ENCODE data around the gene SIGLEC8. TPM values are rescaled to one million over a fixed set of nuclear protein-coding genes. Genes with fewer than 3 reads are reported as not detected.
"Not testable (repeated sequence)": the region's sequence is repeated elsewhere in the genome, so short reads cannot be mapped to it uniquely, and the experiment has no call there.

Gene SIGLEC8
- not detected for total RNA-seq
- not detected for polyA plus RNA-seq
- total RNA-seq = 0 reads per million in 6 experiments

DNA sequence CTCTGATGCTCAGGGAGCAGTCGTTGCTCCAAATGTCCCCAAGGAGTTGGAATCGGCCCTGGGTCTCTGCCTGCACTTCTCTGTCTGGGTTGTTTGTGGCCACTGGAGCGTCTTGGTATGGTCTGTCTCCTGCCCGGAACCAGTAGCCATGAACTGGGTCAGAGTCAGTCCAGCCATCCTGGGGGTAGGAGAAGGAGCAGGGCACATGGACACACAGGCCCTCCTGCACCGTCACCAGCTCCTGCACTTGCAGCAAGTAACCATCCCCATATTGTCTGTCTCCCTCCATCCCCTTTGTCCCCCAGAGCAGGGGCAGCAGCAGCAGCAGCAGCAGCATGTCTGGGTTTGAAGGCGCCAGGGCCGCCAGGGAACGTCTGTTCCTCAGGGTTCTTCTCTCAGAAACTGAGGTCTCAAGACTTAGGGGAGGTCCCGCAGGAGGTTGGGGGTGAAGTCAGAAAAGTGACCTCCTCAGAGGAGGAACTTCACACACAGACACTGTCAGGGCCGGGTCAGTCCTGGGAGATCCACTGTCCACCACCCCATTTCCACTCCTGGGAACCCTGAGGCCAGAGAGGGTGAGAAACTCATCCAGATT lies at the start of gene SIGLEC8:
TSS of gene SIGLEC8 (minus strand) at position 404 of the 595 bp plus-strand sequence. CDS start at position 337, 67 bp downstream.
- no peak within 1 kb of the TSS for H3K27ac Mint-ChIP-seq
- POLR2A ChIA-PET = no interaction called here
- peaks cover 0 to 10% (median 4%) of the 10 kb centered on the region in 4 donors for H3K4me1 Mint-ChIP-seq
- ATAC-seq (no peak), DNase-seq (no peak)
- H3K36me3 Mint-ChIP-seq = no peaks in the 10 kb centered on the region
- H3K4me3 Mint-ChIP-seq = no peak within 1 kb of the TSS
- H3K9me3 Mint-ChIP-seq = peaks cover 0 to 2% (median 0%) of the 10 kb centered on the region in 9 donors
- peaks cover 8 to 43% (median 26%) of the 10 kb centered on the region in 5 donors for H3K27me3 Mint-ChIP-seq

DNA sequence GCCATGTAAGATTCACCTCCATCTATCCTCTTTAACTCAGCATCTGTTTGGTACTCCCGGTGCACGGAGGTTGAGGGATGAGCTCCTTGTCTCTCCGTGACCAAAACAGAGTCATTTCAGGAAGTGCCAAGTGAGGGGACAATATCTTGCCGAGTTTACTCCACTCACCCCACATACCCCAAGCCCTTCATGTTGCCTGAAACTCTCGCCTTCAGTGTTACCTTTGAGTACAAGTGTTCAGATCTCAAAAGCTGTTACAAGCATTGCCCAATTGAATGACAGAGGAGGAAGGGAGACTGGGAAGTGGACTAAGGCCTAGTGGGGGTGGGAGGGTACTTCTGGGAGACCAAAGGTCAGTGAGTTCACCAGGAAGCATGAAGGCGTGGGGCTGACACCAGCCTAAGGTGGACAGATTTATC lies 49.4 kb upstream of the SIGLEC8 start:
- no peak overlapping the region for H3K27ac Mint-ChIP-seq
- peaks cover 0 to 18% (median 7%) of the 10 kb centered on the region in 9 donors for H3K9me3 Mint-ChIP-seq
- H3K4me1 Mint-ChIP-seq = peaks cover 0 to 5% (median 0%) of the 10 kb centered on the region in 4 donors
- DNase-seq (no peak), ATAC-seq (no peak)
- peaks cover 0 to 7% (median 0%) of the 10 kb centered on the region in 3 donors for H3K36me3 Mint-ChIP-seq
- H3K4me3 Mint-ChIP-seq = no peak overlapping the region
- POLR2A ChIA-PET = no interaction called here
- H3K27me3 Mint-ChIP-seq = peaks cover 7 to 25% (median 21%) of the 10 kb centered on the region in 5 donors

DNA sequence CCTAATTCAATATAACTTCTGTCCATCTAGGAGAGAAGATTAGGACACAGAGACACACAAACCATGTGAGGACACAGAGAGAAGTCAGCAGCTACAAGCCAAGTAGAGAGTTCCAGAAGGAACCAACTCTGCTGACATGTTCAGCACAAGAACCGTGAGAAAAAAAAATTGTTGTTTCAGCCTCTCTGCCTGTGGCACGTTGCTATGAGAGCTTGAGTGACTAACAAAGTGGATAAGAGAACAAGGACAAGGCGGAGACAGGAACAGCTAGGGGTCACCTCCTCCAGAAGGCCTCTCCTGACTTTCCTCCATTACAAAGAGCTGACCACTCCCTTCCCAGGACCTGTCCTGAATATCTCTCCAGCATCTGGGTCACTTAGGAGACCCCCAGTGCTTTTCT lies 48.9 kb upstream of the SIGLEC8 start:
- ATAC-seq (no peak), DNase-seq (peak in 1 of 10 donors; percentile 4)
- H3K9me3 Mint-ChIP-seq = peaks cover 0 to 18% (median 7%) of the 10 kb centered on the region in 9 donors
- peaks cover 0 to 5% (median 0%) of the 10 kb centered on the region in 4 donors for H3K4me1 Mint-ChIP-seq
- POLR2A ChIA-PET = no interaction called here
- H3K36me3 Mint-ChIP-seq = peaks cover 0 to 7% (median 0%) of the 10 kb centered on the region in 3 donors
- H3K27ac Mint-ChIP-seq = no peak overlapping the region
- no peak overlapping the region for H3K4me3 Mint-ChIP-seq
- H3K27me3 Mint-ChIP-seq = peaks cover 5 to 25% (median 21%) of the 10 kb centered on the region in 5 donors

DNA sequence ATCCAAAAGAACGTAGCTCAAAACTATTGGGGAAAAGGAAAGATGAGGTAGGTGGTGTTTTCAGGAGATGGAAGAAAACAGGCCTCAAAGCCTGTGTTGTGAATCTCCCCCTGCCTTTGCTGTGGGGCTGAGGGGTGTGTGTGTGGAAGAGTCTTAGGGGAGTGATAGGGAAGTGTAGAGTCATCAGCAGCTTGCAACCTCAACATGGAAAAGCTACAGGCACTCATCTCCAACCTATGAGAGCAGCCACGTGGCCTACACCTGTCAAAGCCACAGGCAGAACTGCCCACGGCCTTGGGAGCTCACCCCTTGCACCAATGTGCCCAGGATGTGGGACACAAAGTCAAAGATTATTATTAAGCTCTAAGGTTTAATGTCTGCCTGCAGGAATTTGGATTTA lies 47.6 kb upstream of the SIGLEC8 start:
- Mint-ChIP-seq H3K4me3 (no peak overlapping the region), H3K27ac (no peak overlapping the region), H3K36me3 (peaks cover 0 to 7% (median 0%) of the 10 kb centered on the region in 3 donors), H3K27me3 (peaks cover 3 to 17% (median 11%) of the 10 kb centered on the region in 5 donors), H3K9me3 (peaks cover 0 to 18% (median 7%) of the 10 kb centered on the region in 9 donors), H3K4me1 (peaks cover 4 to 16% (median 8%) of the 10 kb centered on the region in 4 donors)
- POLR2A ChIA-PET = no interaction called here
- no peak for DNase-seq
- ATAC-seq = no peak

DNA sequence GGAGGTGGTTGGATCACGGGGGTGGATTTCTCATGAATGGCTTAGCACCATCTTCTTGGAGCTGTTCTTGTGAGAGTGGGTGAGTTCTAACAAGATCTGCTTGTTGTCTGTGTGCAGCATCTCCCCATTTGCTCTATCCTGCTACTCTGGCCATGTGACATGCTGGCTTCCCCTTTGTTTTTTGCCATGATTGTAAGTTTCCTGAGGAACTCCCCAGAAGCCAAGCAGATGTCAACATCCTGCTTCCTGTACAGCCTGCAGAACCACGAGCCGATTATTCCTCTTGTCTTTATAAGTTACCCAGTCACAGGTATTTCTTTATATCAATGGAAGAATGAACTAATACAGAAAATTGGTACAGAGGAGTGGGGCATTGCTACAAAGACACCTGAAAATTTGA lies 45.6 kb upstream of the SIGLEC8 start:
- Mint-ChIP-seq H3K27me3 (peaks cover 0 to 10% (median 6%) of the 10 kb centered on the region in 5 donors), H3K4me1 (peaks cover 4 to 16% (median 8%) of the 10 kb centered on the region in 4 donors), H3K9me3 (peaks cover 0 to 18% (median 7%) of the 10 kb centered on the region in 9 donors), H3K27ac (no peak overlapping the region), H3K4me3 (no peak overlapping the region), H3K36me3 (peaks cover 0 to 7% (median 0%) of the 10 kb centered on the region in 3 donors)
- no peak for DNase-seq
- ATAC-seq = no peak
- POLR2A ChIA-PET = no interaction called here

DNA sequence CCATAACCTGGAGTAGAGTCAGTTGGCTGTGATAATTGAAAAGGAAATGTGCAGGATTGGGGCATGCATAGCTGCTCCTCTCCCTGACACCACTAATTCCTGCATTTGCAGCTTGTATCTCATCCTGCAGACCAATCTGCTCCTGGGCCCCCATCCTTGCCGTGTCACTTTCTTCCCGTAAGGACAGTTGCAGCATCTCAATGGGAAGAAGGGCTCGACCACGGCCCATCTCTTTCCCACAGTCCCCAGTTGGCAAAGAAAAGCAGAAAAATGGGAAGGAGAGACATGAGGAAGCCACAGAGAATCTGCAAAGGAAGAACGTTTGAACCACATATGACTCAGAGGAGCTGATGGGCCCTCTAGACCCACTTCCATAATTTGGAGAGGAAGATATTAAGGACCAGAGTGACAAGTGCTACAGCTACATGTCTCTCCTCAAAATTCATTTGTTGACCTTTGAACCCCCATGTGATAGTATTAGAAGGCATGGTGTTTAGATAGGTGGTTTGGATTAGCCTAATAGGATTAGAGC lies 45.1 kb upstream of the SIGLEC8 start:
- peaks cover 0 to 7% (median 0%) of the 10 kb centered on the region in 3 donors for H3K36me3 Mint-ChIP-seq
- POLR2A ChIA-PET = no interaction called here

DNA sequence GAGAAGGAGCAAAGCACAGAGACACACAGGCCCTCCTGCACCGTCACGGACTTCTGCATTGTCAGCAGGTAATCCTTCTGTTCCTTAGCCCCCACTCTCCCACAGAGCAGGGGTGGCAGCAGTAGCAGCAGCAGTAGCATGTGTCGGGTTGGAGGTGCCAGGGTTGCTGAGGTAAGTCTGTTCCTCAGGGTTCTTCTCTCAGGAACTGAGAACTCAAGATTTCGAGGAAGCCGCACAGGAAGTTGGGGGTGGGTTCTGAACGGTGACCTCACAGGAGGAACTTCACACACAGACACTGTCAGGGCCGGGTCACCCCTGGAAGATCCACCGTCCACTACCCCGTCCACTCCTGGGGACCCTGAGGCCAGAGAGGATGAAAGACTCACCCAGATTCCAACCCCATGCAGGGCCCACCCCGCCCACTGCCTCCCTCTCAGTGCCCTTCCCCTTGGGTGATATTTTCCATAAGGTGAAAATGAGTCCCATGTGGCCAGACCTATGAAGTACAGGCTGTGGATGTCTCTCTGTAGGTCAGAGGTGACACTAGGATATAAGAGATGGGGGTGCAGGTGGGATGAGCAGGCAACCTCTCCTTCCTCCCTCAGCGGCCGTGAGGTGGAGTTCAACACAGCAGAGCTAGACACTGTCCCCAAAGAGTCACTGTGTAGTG lies 43.5 kb upstream of the SIGLEC8 start, which contains the start of gene SIGLEC12:
TSS of gene SIGLEC12 (minus strand) at position 207 of the 670 bp plus-strand sequence. CDS start at position 140, 67 bp downstream.
- ATAC-seq (no peak), DNase-seq (no peak)
- Mint-ChIP-seq H3K27ac (peak within 1 kb of the TSS in 1 of 10 donors; percentile 53), H3K9me3 (peaks cover 0 to 18% (median 7%) of the 10 kb centered on the region in 9 donors), H3K36me3 (peaks cover 0 to 7% (median 0%) of the 10 kb centered on the region in 3 donors), H3K4me1 (peaks cover 4 to 16% (median 8%) of the 10 kb centered on the region in 4 donors), H3K4me3 (no peak within 1 kb of the TSS), H3K27me3 (peaks cover 2 to 13% (median 4%) of the 10 kb centered on the region in 5 donors)
- POLR2A ChIA-PET = no interaction called here

More for the DNA sequence above, 45.1 kb upstream of the SIGLEC8 start:
- Mint-ChIP-seq H3K27ac (no peak overlapping the region), H3K4me1 (peaks cover 4 to 16% (median 8%) of the 10 kb centered on the region in 4 donors), H3K4me3 (no peak overlapping the region), H3K9me3 (peaks cover 0 to 18% (median 7%) of the 10 kb centered on the region in 9 donors), H3K27me3 (peaks cover 2 to 12% (median 5%) of the 10 kb centered on the region in 5 donors)
- ATAC-seq = no peak
- DNase-seq = no peak

DNA sequence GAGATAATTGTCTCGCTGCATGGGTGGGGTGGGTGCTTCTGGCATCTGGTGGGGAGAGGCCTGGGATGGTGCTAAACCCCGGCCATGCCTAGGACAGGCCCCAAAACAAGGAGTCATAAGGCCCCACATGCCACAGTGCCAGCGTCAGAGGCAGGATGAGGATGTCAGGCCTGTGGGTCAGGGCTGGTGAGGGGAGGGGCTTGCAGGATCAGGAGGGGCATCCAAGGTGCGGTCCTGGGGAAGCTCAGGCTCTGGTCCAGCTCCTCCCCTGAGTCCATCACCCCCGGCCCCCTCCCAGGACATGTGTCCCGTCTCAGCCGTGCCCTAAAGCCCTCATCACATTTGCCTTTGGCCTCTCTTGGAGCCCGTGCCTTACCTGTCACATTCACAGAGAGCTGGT lies 42.7 kb upstream of the SIGLEC8 start:
- H3K4me3 Mint-ChIP-seq, ATAC-seq, POLR2A ChIA-PET, H3K36me3 Mint-ChIP-seq, DNase-seq: not testable (repeated sequence)
- H3K4me1 Mint-ChIP-seq = peaks cover 4 to 16% (median 8%) of the 10 kb centered on the region in 4 donors
- H3K27ac Mint-ChIP-seq = peak overlapping the region in 1 of 10 donors; percentile 53
- H3K9me3 Mint-ChIP-seq = peaks cover 0 to 18% (median 7%) of the 10 kb centered on the region in 9 donors
- H3K27me3 Mint-ChIP-seq = peaks cover 2 to 13% (median 4%) of the 10 kb centered on the region in 5 donors

DNA sequence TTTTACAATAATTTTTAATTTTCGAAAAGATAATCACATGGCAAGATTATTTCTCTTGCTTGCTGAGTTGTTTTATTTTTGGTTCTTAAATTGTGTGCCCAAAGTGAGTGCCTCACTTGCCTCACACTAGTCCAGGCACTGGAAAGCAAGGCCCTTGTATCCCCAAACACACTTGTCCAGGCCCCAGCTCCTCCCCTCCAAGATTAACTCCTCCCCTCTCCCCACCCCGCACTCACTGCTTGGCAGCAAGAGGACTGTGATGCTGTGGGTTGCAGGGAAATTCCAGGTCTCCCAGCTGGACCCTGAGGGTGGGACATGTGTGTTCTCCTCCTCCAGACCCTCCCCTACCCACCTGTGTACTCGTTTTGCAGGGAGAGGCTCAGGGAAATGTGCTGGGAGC lies 39.4 kb upstream of the SIGLEC8 start:
- Mint-ChIP-seq H3K27me3 (peaks cover 2 to 34% (median 20%) of the 10 kb centered on the region in 5 donors), H3K4me3 (no peak overlapping the region), H3K36me3 (no peaks in the 10 kb centered on the region), H3K4me1 (peaks cover 4 to 12% (median 8%) of the 10 kb centered on the region in 4 donors), H3K9me3 (peaks cover 0 to 16% (median 0%) of the 10 kb centered on the region in 9 donors), H3K27ac (no peak overlapping the region)
- no peak for ATAC-seq
- DNase-seq = no peak
- POLR2A ChIA-PET = no interaction called here

DNA sequence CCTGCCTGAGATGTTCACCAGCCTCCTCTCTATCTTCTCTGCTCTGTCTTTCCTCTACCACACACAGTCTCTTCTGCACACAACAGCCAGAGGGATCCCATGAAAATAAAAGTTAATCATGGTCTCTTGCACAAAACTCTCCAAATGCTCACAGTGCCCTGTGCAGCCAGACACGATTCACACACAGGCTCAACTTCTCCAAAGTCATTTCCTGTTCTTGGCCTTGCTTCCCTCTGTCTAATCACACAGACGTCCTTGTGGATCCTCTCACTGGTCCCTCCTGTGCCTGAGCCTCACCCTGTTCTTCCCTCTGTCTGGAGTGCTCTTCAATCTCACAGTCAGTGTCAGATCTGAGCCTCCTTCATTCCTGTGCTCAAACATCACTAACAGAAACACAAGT lies 35.5 kb upstream of the SIGLEC8 start:
- ATAC-seq (no peak), DNase-seq (no peak)
- H3K4me3 Mint-ChIP-seq = no peak overlapping the region
- POLR2A ChIA-PET = no interaction called here
- peaks cover 0 to 16% (median 0%) of the 10 kb centered on the region in 9 donors for H3K9me3 Mint-ChIP-seq
- peaks cover 2 to 38% (median 23%) of the 10 kb centered on the region in 5 donors for H3K27me3 Mint-ChIP-seq
- H3K4me1 Mint-ChIP-seq = no peaks in the 10 kb centered on the region
- H3K27ac Mint-ChIP-seq = no peak overlapping the region
- H3K36me3 Mint-ChIP-seq = no peaks in the 10 kb centered on the region

DNA sequence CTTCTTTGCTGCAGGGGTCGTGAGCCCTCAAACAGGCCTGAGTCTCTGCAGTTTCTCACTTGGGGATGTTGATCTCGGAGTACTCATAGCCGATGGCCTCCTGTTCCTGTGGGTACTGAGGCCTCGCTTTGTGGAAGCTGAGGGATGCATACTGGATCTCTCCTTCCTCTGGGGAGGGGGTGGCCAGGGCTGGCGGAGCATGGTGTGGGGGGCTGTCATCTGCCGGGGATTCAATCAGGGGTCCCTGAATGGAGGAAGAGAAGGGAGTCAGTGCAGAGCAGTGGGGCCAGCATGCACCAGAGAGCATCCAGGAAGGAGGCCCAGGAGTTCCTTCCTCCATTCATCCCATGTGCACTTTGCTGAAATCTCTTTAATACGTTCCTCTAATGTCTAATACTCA lies 33.3 kb upstream of the SIGLEC8 start:
- no peak overlapping the region for H3K27ac Mint-ChIP-seq
- POLR2A ChIA-PET = no interaction called here
- H3K9me3 Mint-ChIP-seq = peaks cover 0 to 16% (median 0%) of the 10 kb centered on the region in 9 donors
- no peaks in the 10 kb centered on the region for H3K4me1 Mint-ChIP-seq
- DNase-seq (no peak), ATAC-seq (no peak)
- peaks cover 0 to 33% (median 23%) of the 10 kb centered on the region in 5 donors for H3K27me3 Mint-ChIP-seq
- H3K36me3 Mint-ChIP-seq = no peaks in the 10 kb centered on the region
- H3K4me3 Mint-ChIP-seq = no peak overlapping the region

DNA sequence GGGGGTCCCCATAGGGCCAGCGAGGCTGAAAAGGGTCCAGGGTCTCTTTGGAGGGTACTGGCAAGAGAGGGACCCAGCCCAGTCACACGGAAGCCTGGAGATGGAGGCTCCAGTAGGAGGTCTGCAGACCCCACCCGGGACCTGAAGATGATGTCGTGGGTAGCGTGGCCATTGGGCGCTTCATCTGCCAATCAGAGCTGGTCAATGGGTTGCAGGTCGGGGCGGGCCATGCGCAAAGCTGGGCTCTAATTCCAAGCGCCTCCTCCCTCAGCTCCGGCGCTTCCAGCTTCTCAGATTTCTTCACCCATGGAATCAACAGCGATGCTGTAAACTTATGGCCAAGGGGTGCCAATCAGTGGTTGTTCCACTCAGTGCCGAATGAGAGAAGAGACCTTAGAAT lies 32.4 kb upstream of the SIGLEC8 start:
- ATAC-seq (no peak), DNase-seq (no peak)
- H3K27me3 Mint-ChIP-seq = peaks cover 3 to 33% (median 27%) of the 10 kb centered on the region in 5 donors
- H3K36me3 Mint-ChIP-seq = no peaks in the 10 kb centered on the region
- POLR2A ChIA-PET = no interaction called here
- H3K27ac Mint-ChIP-seq = no peak overlapping the region
- no peak overlapping the region for H3K4me3 Mint-ChIP-seq
- peaks cover 0 to 16% (median 0%) of the 10 kb centered on the region in 9 donors for H3K9me3 Mint-ChIP-seq
- H3K4me1 Mint-ChIP-seq = no peaks in the 10 kb centered on the region

DNA sequence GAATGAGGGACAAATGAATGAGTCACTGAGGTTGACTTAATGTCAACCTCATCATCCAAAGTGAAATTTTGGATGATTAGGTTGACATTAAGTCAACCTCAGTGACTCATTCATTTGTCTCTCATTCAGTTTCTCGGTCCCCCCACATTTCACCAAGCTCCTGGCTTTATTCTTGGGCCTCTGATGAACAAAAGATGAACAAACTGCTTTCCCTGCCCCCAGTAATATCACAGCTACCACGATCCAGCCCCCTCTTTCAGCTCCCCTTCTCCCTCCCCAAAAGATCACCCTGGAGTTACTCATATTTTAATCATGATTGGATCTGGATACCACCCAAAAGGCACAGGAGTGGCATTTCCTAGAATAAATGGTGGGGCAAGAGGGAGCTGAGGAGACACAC lies 30.9 kb upstream of the SIGLEC8 start:
- Mint-ChIP-seq H3K4me3 (no peak overlapping the region), H3K4me1 (no peaks in the 10 kb centered on the region), H3K9me3 (peaks cover 0 to 14% (median 0%) of the 10 kb centered on the region in 9 donors), H3K27me3 (peaks cover 9 to 34% (median 23%) of the 10 kb centered on the region in 5 donors), H3K27ac (no peak overlapping the region), H3K36me3 (no peaks in the 10 kb centered on the region)
- ATAC-seq (no peak), DNase-seq (no peak)
- POLR2A ChIA-PET = no interaction called here

Data from naive thymus-derived CD8-positive, alpha-beta T cell (primary cell).